ENCODE data around the gene CDX2.

The CDX2 gene

DNA sequence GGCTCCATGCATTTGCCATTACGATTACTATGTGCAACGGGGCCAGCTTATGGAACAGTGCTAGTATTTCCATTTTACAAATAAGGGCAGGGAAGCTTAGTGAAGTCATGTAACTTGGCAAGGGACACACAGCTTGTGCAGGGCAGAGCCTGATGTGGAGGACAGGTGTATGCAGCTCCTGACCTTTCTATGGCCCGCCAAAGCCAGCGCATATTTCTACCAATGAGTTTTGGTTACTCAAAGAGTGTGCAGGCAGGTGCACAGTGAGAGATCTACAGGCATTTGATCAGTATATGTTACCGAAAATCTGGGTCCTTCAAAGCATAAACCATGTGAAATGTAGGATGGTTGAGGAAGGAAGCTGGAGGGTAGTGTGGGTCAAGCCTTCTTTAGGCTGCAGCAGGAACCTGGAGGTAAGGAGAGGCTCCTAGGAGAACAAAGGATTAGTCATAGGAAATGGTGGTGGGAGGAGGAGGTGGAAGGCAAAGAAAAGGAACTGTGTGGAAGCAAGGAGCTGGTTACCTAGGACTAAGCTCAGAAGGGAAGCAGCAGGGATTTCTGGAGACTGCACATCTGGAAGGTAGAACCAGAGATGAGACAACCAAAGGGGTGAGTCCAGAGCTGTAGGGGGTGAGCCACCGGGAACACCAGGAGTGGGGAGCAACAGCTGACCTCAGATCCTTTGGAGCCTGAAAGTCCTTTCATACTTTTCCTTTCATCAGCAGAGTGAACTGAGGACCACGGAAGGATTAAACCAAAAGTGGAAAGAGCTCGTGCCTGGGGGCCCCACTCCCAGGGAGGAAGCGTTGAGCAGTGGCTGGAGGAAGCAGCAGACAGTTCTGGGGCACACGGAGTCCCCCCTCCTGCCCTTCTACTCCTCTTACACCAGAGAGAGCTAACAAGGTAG is 53.6 kb downstream of the CDX2 start:
- no peak for DNase-seq

GRCh38 chr13:27913160-27913559 is 56.0 kb downstream of the CDX2 start:
- DNase-seq = no peak

DNA sequence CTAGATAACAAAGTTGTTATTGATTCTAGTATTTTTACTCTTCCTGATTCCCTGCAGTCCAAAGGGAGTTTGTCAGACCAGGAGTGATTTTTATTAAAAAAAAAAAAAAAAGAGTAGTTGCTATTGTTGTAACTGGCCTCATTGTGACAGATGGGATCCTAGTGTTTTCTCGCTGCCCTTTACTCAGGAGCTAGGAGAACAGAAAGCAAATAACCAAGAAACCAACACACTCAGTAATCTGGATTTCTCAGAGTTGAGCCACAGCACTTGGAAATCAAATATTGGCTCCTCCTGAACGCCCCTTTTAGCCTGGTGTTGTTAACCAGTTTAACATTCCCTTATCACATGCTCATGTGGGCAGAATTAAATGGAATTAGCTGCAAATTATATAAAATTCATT is 57.6 kb downstream of the CDX2 start:
- no peak for DNase-seq
